GM12874 (cell line): ENCODE measurements around the gene ST8SIA6.

Source experiments
- TF ChIP-seq, protein P1 (sequence below): IDR thresholded peaks from 2 replicates; pipeline ENCODE4 v1.5.1; 2011; ENCODE audit warnings: low read depth, mild to moderate bottlenecking, control low read depth, low read length, moderate library complexity; ENCODE audit not compliant: insufficient read depth

Gene ST8SIA6

DNA sequence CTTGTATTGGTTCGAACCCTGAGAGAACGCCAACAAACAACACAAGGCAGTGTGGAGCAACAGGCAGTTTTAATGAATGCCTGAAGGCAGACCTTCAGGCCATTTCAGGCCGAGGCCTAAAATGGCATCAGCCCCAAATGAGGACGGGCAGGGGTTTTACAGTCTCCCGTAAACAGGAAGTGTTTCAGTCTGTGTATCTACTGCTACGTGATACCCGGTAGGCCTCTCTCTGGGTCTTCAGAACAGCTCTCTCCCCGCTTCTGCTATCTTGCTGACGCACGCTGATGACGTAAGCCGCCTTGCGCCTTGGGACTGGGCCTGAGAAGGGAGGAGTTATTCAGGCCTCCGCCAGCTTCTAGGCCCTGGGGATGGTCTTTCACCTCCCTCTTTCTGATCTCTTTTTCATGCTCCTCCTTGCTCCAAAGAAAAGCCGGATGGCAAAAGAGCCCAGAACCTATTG is 67.7 kb downstream of the ST8SIA6 start:
- TF ChIP-seq, protein P1, sequence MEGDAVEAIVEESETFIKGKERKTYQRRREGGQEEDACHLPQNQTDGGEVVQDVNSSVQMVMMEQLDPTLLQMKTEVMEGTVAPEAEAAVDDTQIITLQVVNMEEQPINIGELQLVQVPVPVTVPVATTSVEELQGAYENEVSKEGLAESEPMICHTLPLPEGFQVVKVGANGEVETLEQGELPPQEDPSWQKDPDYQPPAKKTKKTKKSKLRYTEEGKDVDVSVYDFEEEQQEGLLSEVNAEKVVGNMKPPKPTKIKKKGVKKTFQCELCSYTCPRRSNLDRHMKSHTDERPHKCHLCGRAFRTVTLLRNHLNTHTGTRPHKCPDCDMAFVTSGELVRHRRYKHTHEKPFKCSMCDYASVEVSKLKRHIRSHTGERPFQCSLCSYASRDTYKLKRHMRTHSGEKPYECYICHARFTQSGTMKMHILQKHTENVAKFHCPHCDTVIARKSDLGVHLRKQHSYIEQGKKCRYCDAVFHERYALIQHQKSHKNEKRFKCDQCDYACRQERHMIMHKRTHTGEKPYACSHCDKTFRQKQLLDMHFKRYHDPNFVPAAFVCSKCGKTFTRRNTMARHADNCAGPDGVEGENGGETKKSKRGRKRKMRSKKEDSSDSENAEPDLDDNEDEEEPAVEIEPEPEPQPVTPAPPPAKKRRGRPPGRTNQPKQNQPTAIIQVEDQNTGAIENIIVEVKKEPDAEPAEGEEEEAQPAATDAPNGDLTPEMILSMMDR, result no peak

DNA sequence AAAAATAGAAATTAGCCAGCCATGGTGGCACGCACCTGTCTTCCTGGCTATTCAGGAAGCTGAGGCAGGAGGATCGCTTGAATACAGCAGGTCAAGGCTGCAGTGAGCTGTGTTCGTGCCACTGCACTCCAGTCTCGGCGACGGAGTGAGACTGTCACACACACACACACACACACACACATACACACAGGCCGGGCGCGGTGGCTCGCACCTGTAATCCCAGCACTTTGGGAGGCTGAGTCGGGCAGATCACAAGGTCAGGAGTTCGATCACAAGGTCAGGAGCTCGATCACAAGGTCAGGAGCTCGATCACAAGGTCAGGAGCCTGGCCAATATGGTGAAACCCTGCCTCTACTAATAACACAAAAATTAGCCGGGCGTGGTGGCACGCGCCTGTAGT is 68.4 kb downstream of the ST8SIA6 start:
- TF ChIP-seq, protein P1, result no peak

DNA sequence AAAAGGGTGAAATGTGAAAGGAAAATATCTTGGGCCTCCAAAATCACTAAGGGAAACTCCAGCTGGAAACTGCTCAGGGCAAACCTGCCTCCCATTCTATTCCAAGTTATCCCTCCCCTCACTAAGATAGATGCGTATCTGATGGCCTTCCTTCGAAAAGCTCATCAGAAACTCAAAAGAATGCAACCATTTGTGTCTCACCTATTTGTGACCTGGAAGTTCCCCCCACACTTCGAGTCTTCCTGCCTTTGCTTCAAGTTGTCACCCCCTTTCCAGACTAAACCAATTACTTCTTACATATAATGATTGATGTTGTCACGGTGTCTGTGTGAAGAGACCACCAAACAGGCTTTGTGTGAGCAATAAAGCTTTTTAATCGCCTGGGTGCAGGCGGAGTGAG is 69.3 kb downstream of the ST8SIA6 start:
- TF ChIP-seq, protein P1, result no peak

DNA sequence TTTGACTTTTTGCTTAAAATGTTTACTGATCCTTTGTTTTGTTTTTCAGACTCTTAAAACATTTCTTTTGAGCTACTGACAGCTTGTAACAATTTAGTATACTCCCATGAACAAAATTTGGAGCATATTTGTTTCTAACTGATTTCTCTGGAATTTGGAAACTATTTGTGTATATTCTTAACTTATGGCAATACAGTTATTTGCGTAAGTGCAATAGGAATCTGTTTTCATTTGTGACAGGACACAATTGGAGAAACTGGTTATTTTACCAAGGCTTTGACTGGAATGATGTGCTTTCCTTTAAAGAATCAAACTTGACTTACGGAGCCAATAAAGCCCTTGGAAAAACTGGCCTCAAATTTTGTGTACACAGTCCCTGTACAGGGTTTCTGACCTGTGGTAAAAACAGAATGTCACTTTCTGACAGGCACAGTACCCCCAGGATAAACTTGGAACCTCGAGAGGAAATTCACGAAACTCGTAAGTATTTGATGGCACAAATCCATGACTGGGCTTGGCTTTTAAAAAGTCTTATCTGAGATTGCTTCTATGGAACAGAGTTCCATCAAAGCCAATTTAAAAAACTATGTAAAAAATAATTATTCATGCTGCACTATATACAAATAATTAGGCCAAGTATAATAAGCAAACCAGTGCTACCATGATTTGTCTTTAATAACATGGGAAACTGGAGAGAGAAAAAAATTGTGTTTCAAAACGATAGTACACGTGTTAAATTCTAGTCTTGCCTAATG is 70.4 kb downstream of the ST8SIA6 start:
- TF ChIP-seq, protein P1, result no peak

DNA sequence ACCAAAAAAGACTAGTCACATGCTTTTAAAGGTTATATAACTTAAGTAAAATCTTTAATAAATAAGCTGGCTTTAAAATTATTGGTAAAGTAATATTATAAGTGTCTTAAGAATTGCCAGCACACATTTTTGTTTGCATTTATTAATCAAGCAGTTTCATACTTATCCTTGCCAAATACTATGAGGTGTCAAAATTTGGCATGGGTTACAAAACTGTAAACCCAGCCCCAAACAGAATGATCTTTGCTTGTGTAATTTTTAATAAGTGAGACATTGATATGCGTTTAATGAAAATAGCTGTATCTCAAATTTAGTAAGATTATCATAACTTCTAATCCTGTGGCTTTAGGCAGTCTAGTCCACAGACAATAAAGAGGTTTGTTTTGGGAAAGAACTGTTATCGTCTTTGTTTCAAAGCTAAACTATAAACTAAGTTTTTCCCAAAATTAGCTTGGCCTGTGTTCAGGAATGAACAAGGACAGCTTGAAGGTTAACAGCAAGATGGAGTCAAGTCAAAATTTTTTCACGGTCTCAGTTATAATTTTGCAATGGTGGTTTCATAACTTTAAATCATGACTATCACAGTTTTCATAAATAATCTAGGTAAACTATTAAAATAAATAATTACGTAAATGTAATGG is 72.8 kb downstream of the ST8SIA6 start:
- TF ChIP-seq, protein P1, result no peak

DNA sequence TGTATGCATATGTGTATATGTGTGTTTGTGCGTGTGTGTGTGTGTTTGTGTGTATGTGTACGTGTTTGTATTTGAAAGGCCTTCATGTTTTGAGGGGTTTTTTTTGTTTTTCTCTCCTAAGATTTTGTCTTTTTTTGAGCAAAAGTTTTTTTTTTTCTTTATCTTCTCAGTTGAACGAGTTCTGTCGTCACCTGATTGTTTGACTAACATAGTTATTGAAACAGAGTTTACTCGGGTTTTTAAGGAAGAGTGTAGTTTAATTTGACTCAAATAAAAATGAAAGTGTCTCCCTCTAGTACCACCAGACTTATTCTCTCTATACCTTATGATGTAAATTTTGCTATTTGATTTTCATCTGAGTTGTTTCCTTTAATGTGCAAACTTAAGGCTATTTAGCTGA is 73.5 kb downstream of the ST8SIA6 start:
- TF ChIP-seq, protein P1, result no peak

DNA sequence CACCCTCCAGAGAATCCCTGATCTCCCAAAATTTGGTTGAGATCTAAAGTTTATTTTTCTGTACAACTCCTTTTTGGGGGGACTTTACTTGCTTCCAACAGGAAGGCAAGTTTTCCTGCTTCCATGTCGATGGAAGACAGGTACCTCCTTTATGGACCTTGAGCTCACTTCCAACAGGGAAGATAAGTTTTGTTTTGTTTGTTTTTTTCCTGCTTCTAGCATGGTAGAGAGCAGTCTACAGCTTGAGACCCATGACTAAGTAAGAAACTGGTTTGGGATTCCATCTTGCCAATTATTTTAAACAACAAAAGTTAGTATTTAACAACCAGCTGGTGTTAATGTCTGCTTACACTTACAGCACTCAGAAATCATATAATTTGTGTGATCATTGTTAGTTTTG is 74.4 kb downstream of the ST8SIA6 start:
- TF ChIP-seq, protein P1, result no peak
